Measurements from ENCODE around the gene BMPR1A. TPM values are rescaled to one million over a fixed set of nuclear protein-coding genes. Genes with fewer than 3 reads are reported as not detected.

Gene BMPR1A
- total and polyA plus RNA-seq, 2 donors from 2014 or later, result 7.9 to 37.4 TPM

DNA sequence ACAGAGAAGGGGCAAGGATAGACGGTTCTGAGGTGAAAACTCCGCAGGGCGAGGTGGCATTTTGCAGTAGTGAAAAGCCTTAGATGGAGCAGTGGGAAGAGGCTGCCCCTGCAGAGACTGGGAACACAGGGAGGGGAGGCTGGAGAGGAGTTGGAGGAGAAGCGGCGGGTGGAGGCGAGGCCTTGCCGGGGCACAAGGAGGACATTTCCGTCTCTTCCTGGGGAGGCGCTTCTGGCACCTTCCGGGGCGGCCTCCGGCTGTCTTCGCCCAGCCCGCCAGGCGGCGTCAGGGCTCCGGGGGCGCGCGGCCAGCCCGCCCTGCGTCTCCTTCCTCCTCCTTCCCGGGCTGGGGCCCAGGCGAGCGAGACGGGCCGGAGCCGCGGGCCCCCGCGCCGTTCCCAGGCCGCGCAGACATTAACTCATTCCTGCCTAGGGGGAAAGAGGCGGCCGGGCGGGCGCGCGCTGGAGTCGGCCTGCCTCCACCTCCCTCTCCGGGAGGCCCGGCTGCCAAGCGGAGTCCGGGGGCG is 45.4 kb upstream of the BMPR1A start:
- no peak for FAIRE-seq
- intact Hi-C loops (cut with DNase I), result no loop called here
- TF ChIP-seq, protein P1, sequence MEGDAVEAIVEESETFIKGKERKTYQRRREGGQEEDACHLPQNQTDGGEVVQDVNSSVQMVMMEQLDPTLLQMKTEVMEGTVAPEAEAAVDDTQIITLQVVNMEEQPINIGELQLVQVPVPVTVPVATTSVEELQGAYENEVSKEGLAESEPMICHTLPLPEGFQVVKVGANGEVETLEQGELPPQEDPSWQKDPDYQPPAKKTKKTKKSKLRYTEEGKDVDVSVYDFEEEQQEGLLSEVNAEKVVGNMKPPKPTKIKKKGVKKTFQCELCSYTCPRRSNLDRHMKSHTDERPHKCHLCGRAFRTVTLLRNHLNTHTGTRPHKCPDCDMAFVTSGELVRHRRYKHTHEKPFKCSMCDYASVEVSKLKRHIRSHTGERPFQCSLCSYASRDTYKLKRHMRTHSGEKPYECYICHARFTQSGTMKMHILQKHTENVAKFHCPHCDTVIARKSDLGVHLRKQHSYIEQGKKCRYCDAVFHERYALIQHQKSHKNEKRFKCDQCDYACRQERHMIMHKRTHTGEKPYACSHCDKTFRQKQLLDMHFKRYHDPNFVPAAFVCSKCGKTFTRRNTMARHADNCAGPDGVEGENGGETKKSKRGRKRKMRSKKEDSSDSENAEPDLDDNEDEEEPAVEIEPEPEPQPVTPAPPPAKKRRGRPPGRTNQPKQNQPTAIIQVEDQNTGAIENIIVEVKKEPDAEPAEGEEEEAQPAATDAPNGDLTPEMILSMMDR (IDR thresholded peaks at IDR 0.05; ENCODE audit: borderline replicate concordance, extremely low read depth, insufficient read depth), result peak; percentile 84
- Histone ChIP-seq H3K4me1 (ENCODE audit: control insufficient read depth in 2 of 3, insufficient read depth in 2 of 3, low read depth in 1 of 3, low read length in 3 of 3) (peaks cover 0 to 9% (median 4%) of the 10 kb centered on the region in 3 donors), H3K27ac (ENCODE audit: low read depth in 2 of 2, low read length in 2 of 2) (peak overlapping the region; percentile 84 to 85), H3K9me3 (ENCODE audit: control insufficient read depth in 2 of 3, insufficient read depth in 1 of 3, low read length in 3 of 3) (no peaks in the 10 kb centered on the region), H3K36me3 (ENCODE audit: control insufficient read depth in 2 of 3, insufficient read depth in 3 of 3, low read length in 3 of 3) (no peaks in the 10 kb centered on the region), H3K9ac (ENCODE audit: low read length in 3 of 3) (peak overlapping the region; percentile 26 to 75 (median 54)), H3K27me3 (ENCODE audit: control insufficient read depth, insufficient read depth, low read length) (no peaks in the 10 kb centered on the region), H3K4me3 (ENCODE audit: low read length in 3 of 3) (peak overlapping the region; percentile 36 to 76 (median 57))
- peak; percentile 92 to 97 (median 95) for DNase-seq

DNA sequence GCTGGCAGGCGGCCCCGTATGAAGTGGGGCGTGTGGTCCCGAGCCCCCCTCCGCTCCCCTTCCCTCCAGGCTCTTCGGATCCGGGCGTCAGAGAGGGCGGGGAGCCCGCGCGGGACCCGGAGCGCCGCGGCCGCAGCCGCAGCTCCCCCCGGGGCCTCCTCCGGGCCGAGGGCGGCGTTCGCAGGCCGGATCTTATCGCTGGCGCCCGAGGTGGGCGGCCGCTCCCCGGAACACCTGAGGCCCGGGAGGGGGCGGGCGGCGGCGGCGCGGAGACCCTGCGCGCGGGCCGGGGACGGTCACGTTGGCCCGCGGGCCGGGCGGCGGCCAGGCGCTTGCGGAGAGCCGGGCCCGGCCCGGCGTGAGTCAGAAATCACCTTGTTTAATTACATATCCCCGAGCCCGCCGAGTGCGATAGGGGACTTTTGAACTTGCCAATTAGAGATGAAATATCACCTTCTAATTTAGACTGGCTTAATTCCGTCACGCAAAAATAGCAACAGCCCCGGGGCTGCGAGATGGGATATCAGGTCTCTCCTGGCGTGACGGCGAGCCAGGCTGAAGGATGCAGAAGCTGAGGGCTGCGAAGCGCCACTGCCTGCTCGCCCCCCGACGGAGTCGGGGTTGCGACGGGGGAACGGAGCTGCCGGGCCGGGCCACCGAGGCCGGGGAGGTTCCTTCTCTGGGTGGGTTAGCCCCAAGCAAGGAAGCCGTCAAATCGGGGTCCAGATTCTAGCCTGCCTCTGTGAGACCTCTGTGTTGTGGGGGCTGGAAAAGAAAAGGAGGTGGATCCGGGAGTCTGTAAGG is 44.7 kb upstream of the BMPR1A start:
- Histone ChIP-seq H3K9ac (ENCODE audit: low read length in 3 of 3) (peak overlapping the region; percentile 42 to 89 (median 56)), H3K36me3 (ENCODE audit: control insufficient read depth in 2 of 3, insufficient read depth in 3 of 3, low read length in 3 of 3) (no peaks in the 10 kb centered on the region), H3K27ac (ENCODE audit: low read depth in 2 of 2, low read length in 2 of 2) (peak overlapping the region; percentile 68 to 85), H3K4me1 (ENCODE audit: control insufficient read depth in 2 of 3, insufficient read depth in 2 of 3, low read depth in 1 of 3, low read length in 3 of 3) (peaks cover 0 to 9% (median 4%) of the 10 kb centered on the region in 3 donors), H3K9me3 (ENCODE audit: control insufficient read depth in 2 of 3, insufficient read depth in 1 of 3, low read length in 3 of 3) (no peaks in the 10 kb centered on the region), H3K27me3 (ENCODE audit: control insufficient read depth, insufficient read depth, low read length) (no peaks in the 10 kb centered on the region), H3K4me3 (ENCODE audit: low read length in 3 of 3) (peak overlapping the region; percentile 47 to 76 (median 62))
- no peak for FAIRE-seq
- peak in 4 of 5 donors; percentile 77 to 86 (median 82) for DNase-seq
- TF ChIP-seq, protein P1 (IDR thresholded peaks at IDR 0.05; ENCODE audit: borderline replicate concordance, extremely low read depth, insufficient read depth), result no peak
- intact Hi-C loops (cut with DNase I), result no loop called here

DNA sequence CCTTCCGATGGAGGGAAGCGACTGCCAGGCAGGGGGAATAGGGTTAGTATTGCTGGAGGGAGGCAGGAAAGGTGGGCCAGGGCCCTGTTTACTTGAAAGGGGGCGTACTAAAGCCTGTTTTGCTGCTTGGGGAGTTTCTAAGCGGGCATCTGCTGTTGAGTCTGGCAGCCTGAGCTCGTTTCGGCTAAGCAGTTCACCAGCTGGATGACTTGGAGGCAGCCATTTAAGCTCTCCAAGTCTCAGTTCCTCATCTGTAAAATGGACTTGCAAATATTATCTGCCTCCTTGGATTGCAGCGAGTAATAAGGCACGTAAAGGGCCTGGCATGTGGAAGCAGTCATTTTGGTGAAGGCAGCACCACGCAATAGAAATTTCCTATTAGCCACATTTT is 44.1 kb upstream of the BMPR1A start:
- Histone ChIP-seq H3K36me3 (ENCODE audit: control insufficient read depth in 2 of 3, insufficient read depth in 3 of 3, low read length in 3 of 3) (no peaks in the 10 kb centered on the region), H3K27ac (ENCODE audit: low read depth in 2 of 2, low read length in 2 of 2) (peak overlapping the region; percentile 51 to 68), H3K9me3 (ENCODE audit: control insufficient read depth in 2 of 3, insufficient read depth in 1 of 3, low read length in 3 of 3) (no peaks in the 10 kb centered on the region), H3K4me3 (ENCODE audit: low read length in 3 of 3) (peak overlapping the region; percentile 47 to 76 (median 62)), H3K27me3 (ENCODE audit: control insufficient read depth, insufficient read depth, low read length) (no peaks in the 10 kb centered on the region), H3K4me1 (ENCODE audit: control insufficient read depth in 2 of 3, insufficient read depth in 2 of 3, low read depth in 1 of 3, low read length in 3 of 3) (peaks cover 0 to 9% (median 4%) of the 10 kb centered on the region in 3 donors), H3K9ac (ENCODE audit: low read length in 3 of 3) (peak overlapping the region; percentile 9 to 89 (median 56))
- no peak for FAIRE-seq
- no peak for DNase-seq
- TF ChIP-seq, protein P1 (IDR thresholded peaks at IDR 0.05; ENCODE audit: borderline replicate concordance, extremely low read depth, insufficient read depth), result no peak
- intact Hi-C loops (cut with DNase I), result no loop called here
